ENCODE data around the gene MYO7B. TPM values are rescaled to one million over a fixed set of nuclear protein-coding genes. Genes with fewer than 3 reads are reported as not detected.

The MYO7B gene
- total RNA-seq, 1 donor from 2014 or later, result 5.2 TPM

- TF ChIP-seq CTCF (IDR thresholded peaks at IDR 0.05), result no peak
- H3K9me3 ChIP-seq, result no peaks in the 10 kb centered on the region
- no peaks in the 10 kb centered on the region for H3K36me3 ChIP-seq
- peak overlapping the region; percentile 41 for H3K27ac ChIP-seq
- DNase-seq, result no peak
- H3K4me3 ChIP-seq, result no peak overlapping the region
- peaks cover 58% of the 10 kb centered on the region for H3K4me1 ChIP-seq
- ATAC-seq, result no peak
- H3K27me3 ChIP-seq (ENCODE audit: low read depth), result no peaks in the 10 kb centered on the region
- intact Hi-C loops (cut with DNase I), result no loop called here
Measured at GRCh38 chr2:127631997-127632581, 96.6 kb downstream of the MYO7B start.

- Histone ChIP-seq H3K9me3 (no peaks in the 10 kb centered on the region), H3K27me3 (ENCODE audit: low read depth) (no peaks in the 10 kb centered on the region), H3K4me3 (no peak overlapping the region), H3K27ac (peak overlapping the region; percentile 24), H3K4me1 (peaks cover 66% of the 10 kb centered on the region), H3K36me3 (no peaks in the 10 kb centered on the region)
- DNase-seq, result no peak
- no peak for TF ChIP-seq CTCF (IDR thresholded peaks at IDR 0.05)
- intact Hi-C loops (cut with DNase I), result no loop called here
- no peak for ATAC-seq
Measured at GRCh38 chr2:127632592-127633489, 97.4 kb downstream of the MYO7B start.

GRCh38 chr2:127633556-127634065, 98.1 kb downstream of the MYO7B start:
- no peaks in the 10 kb centered on the region for H3K9me3 ChIP-seq
- peaks cover 73% of the 10 kb centered on the region for H3K4me1 ChIP-seq
- no peaks in the 10 kb centered on the region for H3K27me3 ChIP-seq (ENCODE audit: low read depth)
- peak overlapping the region; percentile 24 for H3K27ac ChIP-seq
- DNase-seq, result no peak
- intact Hi-C loops (cut with DNase I), result no loop called here
- no peaks in the 10 kb centered on the region for H3K36me3 ChIP-seq
- ATAC-seq, result no peak
- TF ChIP-seq CTCF (IDR thresholded peaks at IDR 0.05), result no peak
- no peak overlapping the region for H3K4me3 ChIP-seq

- ATAC-seq (no peak), DNase-seq (no peak)
- H3K36me3 ChIP-seq, result no peaks in the 10 kb centered on the region
- H3K9me3 ChIP-seq, result no peaks in the 10 kb centered on the region
- no peak for TF ChIP-seq CTCF (IDR thresholded peaks at IDR 0.05)
- no peaks in the 10 kb centered on the region for H3K27me3 ChIP-seq (ENCODE audit: low read depth)
- H3K27ac ChIP-seq, result peak overlapping the region; percentile 24
- H3K4me1 ChIP-seq, result peaks cover 75% of the 10 kb centered on the region
- no peak overlapping the region for H3K4me3 ChIP-seq
- intact Hi-C loops (cut with DNase I), result no loop called here
Measured at GRCh38 chr2:127634066-127634617, 98.7 kb downstream of the MYO7B start.

- Histone ChIP-seq H3K9me3 (no peaks in the 10 kb centered on the region), H3K27ac (no peak overlapping the region), H3K27me3 (ENCODE audit: low read depth) (no peaks in the 10 kb centered on the region), H3K36me3 (peaks cover 1% of the 10 kb centered on the region), H3K4me1 (peaks cover 71% of the 10 kb centered on the region), H3K4me3 (no peak overlapping the region)
- no peak for TF ChIP-seq CTCF (IDR thresholded peaks at IDR 0.05)
- intact Hi-C loops (cut with DNase I), result no loop called here
- no peak for ATAC-seq
- no peak for DNase-seq
Measured at GRCh38 chr2:127634626-127635379, 99.3 kb downstream of the MYO7B start.
